GM12875 (cell line): ENCODE measurements around the gene PRR19.

Source experiments
- H3K4me3 ChIP-seq: one replicate; pipeline ENCODE4 v1.5.1; 2011; ENCODE audit warnings: low read depth, low read length, control low read depth
- CTCF ChIP-seq: IDR thresholded peaks from 2 replicates; pipeline ENCODE4 v1.5.1; 2011; ENCODE audit warnings: low read depth, mild to moderate bottlenecking, control low read depth, inconsistent platforms, low read length, moderate library complexity, borderline replicate concordance; ENCODE audit not compliant: insufficient read depth

Gene PRR19

GRCh38 chr19:42301646-42302203, at the start of gene PRR19:
TSS of gene PRR19 (plus strand) at chr19:42302132. CDS start at chr19:42309585, 7,453 bp downstream.
- H3K4me3 ChIP-seq = peak within 1 kb of the TSS; percentile 84
- TF ChIP-seq CTCF = no peak

- peak overlapping the region; percentile 95 for H3K4me3 ChIP-seq
- TF ChIP-seq CTCF = no peak
Observed at GRCh38 chr19:42252365-42253244, 49.3 kb upstream of the PRR19 start.

DNA sequence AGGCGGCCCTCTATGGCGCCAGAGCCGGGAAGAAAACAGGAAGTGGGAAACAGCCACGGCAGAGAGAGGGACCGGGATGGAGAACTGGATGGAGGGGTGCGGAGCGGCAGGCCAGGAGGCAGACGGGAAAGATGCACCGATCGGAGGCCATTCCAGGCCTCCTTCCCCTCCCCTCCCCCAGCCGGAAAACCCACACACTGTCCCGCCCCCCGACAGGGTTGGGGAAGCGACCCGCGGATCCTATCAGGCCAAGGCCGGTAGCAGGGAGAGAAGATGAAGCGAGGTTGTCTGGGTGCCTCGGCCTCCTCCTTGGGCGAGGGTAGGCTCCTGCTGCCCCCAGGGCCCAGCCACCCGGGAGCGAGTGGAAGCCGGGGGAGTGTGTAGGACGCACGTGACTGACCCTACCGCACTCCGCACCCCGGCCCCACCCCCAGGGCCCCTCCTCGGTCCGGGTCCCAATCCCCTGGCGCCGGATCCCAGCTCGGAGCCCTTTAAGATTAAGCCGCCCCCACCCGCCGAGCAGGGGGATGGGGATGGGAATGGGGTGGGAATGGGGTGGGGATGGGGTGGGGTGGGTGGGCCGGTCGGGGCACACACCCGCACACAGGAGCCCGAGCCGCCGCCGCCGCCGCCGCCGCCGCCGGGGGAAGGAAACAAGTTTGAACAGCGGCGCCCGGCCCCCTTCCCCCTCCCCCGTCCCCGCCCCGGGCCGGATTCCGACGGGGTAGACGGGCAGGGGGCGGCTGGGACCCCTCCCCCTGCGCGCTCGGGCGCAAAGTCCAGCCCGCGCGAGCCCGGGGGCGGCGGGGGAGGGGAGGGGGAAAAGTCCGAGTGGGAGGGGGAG, 48.5 kb upstream of the PRR19 start:
- no peak for TF ChIP-seq CTCF
- peak overlapping the region; percentile 95 for H3K4me3 ChIP-seq

DNA sequence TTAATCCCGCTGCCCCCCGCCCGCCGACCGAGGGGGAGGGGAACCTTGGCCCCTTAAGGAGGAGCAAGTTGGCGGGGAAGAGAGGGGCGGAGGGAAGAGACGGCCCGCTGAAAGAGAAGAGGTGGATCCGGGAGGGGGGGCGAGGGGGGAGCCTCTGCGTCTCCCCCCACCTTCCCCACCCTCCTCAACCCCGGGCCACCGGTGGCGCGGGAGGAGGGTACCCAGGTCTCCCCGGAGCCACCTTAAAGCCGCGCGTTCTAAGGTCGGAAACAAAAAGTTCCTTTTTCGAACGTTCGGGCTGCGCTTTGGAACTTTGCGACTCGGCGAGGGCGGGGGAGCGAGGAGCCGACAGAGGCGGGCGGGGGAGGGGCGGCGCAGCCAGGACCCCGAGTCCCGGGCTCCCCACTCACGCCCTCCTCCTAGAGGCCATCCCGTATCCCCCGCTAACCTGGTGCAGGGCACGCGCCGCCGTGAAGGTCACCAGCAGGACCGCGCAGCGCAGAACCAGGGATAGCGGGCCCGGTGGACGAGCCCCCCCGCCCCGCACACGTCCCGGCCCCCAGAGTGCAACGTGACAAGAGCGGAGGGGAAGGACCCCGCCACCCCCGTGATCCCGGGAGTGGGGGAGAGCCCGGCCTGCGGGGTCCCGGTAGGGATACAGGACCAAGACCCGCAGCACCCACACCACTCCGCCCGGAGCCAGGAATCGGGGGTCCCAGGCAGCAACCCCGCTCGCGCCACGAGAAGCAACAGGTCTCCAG, 47.7 kb upstream of the PRR19 start:
- no peak for TF ChIP-seq CTCF
- H3K4me3 ChIP-seq = peak overlapping the region; percentile 95

DNA sequence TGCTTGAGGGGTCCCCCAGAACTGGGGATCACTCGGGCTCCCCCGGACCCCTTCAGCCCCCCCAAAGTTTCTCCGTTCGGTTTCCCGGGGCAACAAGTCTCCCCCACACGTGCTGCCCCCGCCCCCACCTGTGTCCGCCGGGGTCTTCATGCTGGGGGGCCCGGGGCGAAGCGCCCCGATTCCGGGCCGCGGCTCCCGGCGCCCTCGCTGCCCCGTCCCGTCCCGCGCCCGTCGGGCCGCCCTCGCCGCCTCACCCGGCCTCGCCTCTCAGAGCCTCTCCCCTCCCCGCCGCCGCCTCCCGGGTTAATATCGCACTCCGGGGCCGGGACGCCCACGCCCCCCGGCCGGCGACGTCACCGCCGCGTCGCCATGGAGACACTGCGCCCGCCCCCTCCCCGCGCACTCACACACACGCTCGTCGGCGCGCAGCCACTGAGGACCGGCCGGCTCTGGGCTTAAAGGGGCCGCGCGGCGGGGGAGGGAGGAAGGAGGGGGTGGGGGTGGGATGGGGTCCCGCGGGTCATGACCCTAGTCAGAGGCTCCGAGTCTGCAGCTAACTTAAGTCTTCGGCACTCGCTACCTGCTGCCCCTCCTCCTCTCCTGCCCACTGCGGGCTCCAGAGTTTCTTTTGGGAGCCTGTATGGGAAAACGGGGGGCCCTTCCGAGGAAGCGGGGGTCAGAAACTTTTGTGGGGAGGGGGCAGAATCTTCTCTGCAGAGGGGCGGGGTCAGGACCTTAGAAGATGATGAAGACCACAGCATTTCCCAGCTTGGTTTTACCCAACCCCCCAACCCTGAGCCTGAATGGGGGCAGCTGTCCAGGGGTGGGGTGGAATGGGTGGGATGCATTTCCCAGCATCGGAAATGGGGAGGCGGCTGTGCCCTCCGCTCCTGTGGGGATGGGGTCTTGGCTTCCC, 46.8 kb upstream of the PRR19 start, which contains the start of gene ERF:
Gene ERF, minus strand, starts transcription at position 279 of the 916 bp plus-strand sequence. Its CDS starts 129 bp downstream, at position 150.
- TF ChIP-seq CTCF = no peak
- peak within 1 kb of the TSS; percentile 95 for H3K4me3 ChIP-seq
